ENCODE data around the gene HPCAL1. TPM values are rescaled to one million over a fixed set of nuclear protein-coding genes. Genes with fewer than 3 reads are reported as not detected.

Gene HPCAL1
- total RNA-seq: 37.9 and 40.1 TPM in 2 replicates

DNA sequence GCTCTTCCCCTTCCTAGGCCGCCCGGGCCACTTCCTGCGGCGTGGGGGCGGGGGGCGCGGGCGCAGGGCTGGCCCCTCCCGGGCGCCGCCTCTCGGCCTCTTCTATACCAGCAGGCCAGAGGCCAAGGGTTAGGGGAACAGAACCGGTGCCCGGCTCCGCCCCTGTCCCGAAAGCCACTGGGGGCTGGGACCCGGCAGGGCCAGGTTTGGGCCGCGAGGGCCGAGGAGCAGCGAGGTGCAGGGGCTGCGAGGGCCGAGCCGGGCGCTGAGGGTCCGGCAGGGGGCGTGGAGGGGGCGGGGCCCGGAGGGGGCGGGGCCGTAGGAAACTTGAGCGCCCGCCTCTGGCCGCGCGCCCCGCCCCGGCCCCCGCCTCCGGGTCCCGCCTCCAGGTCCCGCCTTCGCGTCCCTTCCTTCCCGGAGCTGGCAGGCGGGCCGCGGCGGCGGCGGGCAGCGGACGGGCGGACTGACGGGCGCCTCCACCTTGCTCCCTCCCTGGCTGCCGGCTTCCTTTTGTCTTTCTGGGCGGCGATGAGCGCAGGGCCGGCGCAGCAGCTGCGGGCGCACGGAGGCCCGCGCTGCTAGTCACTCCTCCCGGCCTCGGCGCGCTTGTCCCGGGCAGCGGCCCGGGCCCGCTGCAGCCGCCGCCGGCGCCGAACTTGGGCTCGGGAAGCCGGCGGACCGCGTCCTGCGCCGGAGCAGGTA lies at the start of gene HPCAL1:
TSS of gene HPCAL1 (plus strand) at position 426 of the 702 bp plus-strand sequence. CDS start 116,854 bp downstream, outside the sequence.

DNA sequence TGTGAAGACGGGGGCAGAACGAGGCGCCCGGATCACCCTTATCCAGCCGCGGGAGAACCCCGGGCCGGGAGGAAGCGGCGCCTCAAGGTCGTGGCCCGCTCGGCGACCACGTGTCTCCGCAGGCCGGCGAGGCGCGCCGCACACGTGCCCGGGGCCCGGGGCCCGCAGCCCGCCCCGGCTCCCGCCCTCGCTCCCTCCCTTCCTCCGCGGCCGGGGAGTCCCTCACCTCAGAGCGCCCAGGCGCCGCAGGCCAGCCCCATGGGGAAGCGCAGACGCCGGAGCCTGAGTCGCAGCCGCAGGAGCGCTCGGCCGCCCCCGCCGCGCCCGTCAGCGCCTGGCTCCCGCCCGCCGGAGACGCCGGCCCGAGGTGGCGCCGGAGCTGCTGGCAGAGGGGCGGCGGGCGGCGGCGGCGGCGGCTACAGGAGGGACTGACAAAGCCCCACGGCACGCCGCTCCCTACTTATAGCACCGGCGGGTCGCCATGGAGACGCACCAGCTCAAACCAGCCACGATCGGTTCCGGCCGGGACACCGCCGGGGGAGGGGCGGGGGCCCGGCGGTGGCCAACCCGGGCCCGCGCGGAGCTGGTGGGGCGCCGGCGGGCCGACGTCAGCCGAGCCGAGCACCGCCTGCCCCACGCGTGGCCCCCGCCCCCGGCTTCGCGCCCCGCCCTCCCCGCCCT lies 145.3 kb downstream of the HPCAL1 start, which contains the start of gene ODC1:
TSS of gene ODC1 (minus strand) at position 433 of the 681 bp plus-strand sequence. CDS start 3,295 bp downstream, outside the sequence.

Other genes starting within 250 kb of the HPCAL1 start
- 0.28 TPM in 1 of 2 replicates, not detected in the other for gene CYS1, start 222.5 kb upstream of the HPCAL1 start, total RNA-seq
- gene RRM2, start 180.2 kb upstream of the HPCAL1 start, total RNA-seq: 97.3 and 152 TPM in 2 replicates
- gene ODC1, start 145.4 kb downstream of the HPCAL1 start, total RNA-seq: 251 and 253 TPM in 2 replicates